Right ventricle myocardium superior (tissue), 1 donor: ENCODE data around the gene CA11. TPM values are rescaled to one million over a fixed set of nuclear protein-coding genes. Genes with fewer than 3 reads are reported as not detected.
"Not testable (repeated sequence)": the region's sequence is repeated elsewhere in the genome, so short reads cannot be mapped to it uniquely, and the experiment has no call there.

ENCODE experiments used
- ATAC-seq: fragments of 200-7000 bp; cut with Tn5 transposase; one replicate; pipeline ENCODE4 v1.9.1; 2020; ENCODE audit warnings: mild to moderate bottlenecking; ENCODE audit not compliant: poor library complexity
- DNase-seq: peaks from one replicate; pipeline ENCODE4 v3.0.0-alpha.2; 2020
- intact Hi-C: fragments of 100-400 bp; cut with DNase I; formaldehyde crosslinking; loops from one replicate; pipeline ENCODE4 v1.11.2; 2022
- long read RNA-seq: library from polyadenylated mRNA; unstranded; transcript quantifications from one replicate; pipeline ENCODE4 v2.0.0, GENCODE V29; 2021
- total RNA-seq: library from RNA; stranded (reverse); fragmentation: NEBNext Ultra II Directional; extraction: Animal tissue kit (Norgen Biotek cat#: 25700); gene quantifications from one replicate; pipeline ENCODE4 v1.2.1, GENCODE V29; 2021
- donor health status: DM: no; HTN: yes; CAD: no; lungs with severe emphysema.

CA11 gene
- total RNA-seq: 7.5 TPM
- long read RNA-seq, transcript CA11-201 (9 exons, 1,844 nt): major isoform, 7 of 10 reads
- long read RNA-seq, partial matches to known transcripts: 1 of 10 reads
- long read RNA-seq, other reads (novel, unspliced or antisense): 1 of 10 reads

- intact Hi-C loops: loop anchor here (10.0 kb wide), 1 partner anchor 89 kb away; no protein-coding TSS in a partner anchor
- DNase-seq: peak; percentile 90
- peak; percentile 95 for ATAC-seq
These were observed at the start of gene CA11 for GRCh38 chr19:48646001-48646721. CA11 (minus strand) TSS chr19:48646187; CDS start chr19:48645632, 555 bp downstream.

GRCh38 chr19:48693629-48694028 lies 47.6 kb upstream of the CA11 start:
- DNase-seq, ATAC-seq, intact Hi-C loops: not testable (repeated sequence)

GRCh38 chr19:48689449-48689848 lies 43.5 kb upstream of the CA11 start:
- intact Hi-C loops: no loop called here
- no peak for ATAC-seq
- DNase-seq: no peak

- ATAC-seq (no peak), DNase-seq (no peak)
- intact Hi-C loops: no loop called here
These were observed 41.8 kb upstream of the CA11 start for GRCh38 chr19:48687776-48688175.

- intact Hi-C loops, DNase-seq, ATAC-seq: not testable (repeated sequence)
These were observed 40.6 kb upstream of the CA11 start for GRCh38 chr19:48686637-48687036.

GRCh38 chr19:48686088-48686487 lies 40.1 kb upstream of the CA11 start:
- intact Hi-C loops: no loop called here
- no peak for DNase-seq
- no peak for ATAC-seq

GRCh38 chr19:48685583-48685982 lies 39.6 kb upstream of the CA11 start:
- ATAC-seq (no peak), DNase-seq (no peak)
- intact Hi-C loops: no loop called here

GRCh38 chr19:48683349-48683748 lies 37.4 kb upstream of the CA11 start:
- ATAC-seq: peak; percentile 84
- intact Hi-C loops: no loop called here
- DNase-seq: peak; percentile 83

- DNase-seq (no peak), ATAC-seq (no peak)
- intact Hi-C loops: no loop called here
These were observed 35.1 kb upstream of the CA11 start for GRCh38 chr19:48681127-48681470.

GRCh38 chr19:48680436-48681126 lies 34.6 kb upstream of the CA11 start:
- DNase-seq: no peak
- intact Hi-C loops: no loop called here
- no peak for ATAC-seq

GRCh38 chr19:48680006-48680405 lies 34.0 kb upstream of the CA11 start:
- intact Hi-C loops, DNase-seq, ATAC-seq: not testable (repeated sequence)

- DNase-seq: no peak
- intact Hi-C loops: loop anchor here (5.0 to 10.0 kb wide), 2 partner anchors 59 to 107 kb away; no protein-coding TSS in a partner anchor
- ATAC-seq: no peak
These were observed 32.2 kb upstream of the CA11 start for GRCh38 chr19:48678201-48678600.

- intact Hi-C loops: loop anchor here (5.0 to 10.0 kb wide), 2 partner anchors 60 to 108 kb away; no protein-coding TSS in a partner anchor
- ATAC-seq (no peak), DNase-seq (no peak)
These were observed 30.9 kb upstream of the CA11 start for GRCh38 chr19:48676887-48677286.

GRCh38 chr19:48676487-48676886 lies 30.5 kb upstream of the CA11 start:
- intact Hi-C loops: loop anchor here (5.0 to 10.0 kb wide), 2 partner anchors 61 to 108 kb away; no protein-coding TSS in a partner anchor
- ATAC-seq: no peak
- no peak for DNase-seq

- peak; percentile 82 for DNase-seq
- intact Hi-C loops: loop anchor here (5.0 to 10.0 kb wide), 2 partner anchors 62 to 110 kb away; no protein-coding TSS in a partner anchor
- peak; percentile 88 for ATAC-seq
These were observed 29.2 kb upstream of the CA11 start for GRCh38 chr19:48674921-48675824.

GRCh38 chr19:48674216-48674809 lies 28.3 kb upstream of the CA11 start:
- ATAC-seq (no peak), DNase-seq (no peak)
- intact Hi-C loops: loop anchor here (10.0 kb wide), 1 partner anchor 110 kb away; no protein-coding TSS in a partner anchor

GRCh38 chr19:48673436-48674100 lies 27.6 kb upstream of the CA11 start:
- DNase-seq: no peak
- no peak for ATAC-seq
- intact Hi-C loops: loop anchor here (10.0 kb wide), 1 partner anchor 111 kb away; no protein-coding TSS in a partner anchor

GRCh38 chr19:48672994-48673393 lies 27.0 kb upstream of the CA11 start, which contains the start of gene NTN5:
NTN5 (minus strand) TSS chr19:48673017; CDS start chr19:48670986, 2,031 bp downstream.
- no peak for ATAC-seq
- DNase-seq: no peak
- intact Hi-C loops: loop anchor here (10.0 kb wide), 1 partner anchor 112 kb away; no protein-coding TSS in a partner anchor
